Uterus (tissue), 4 donors: ENCODE measurements around the gene MTX1. TPM values are rescaled to one million over a fixed set of nuclear protein-coding genes. Genes with fewer than 3 reads are reported as not detected.
"Not testable (repeated sequence)": the region's sequence is repeated elsewhere in the genome, so short reads cannot be mapped to it uniquely, and the experiment has no call there.

Experiments
- DNase-seq, 2 donors: peaks; one replicate each; pipeline ENCODE4 v3.0.0-alpha.2; 2019 to 2020
- H3K27ac ChIP-seq, 2 donors: fragments of 200-600 bp; sonication (generic); 1 replicate in 1 of 2; 2 replicates in 1 of 2; pipeline ENCODE4 v1.5.1; 2016 to 2018
- H3K27me3 ChIP-seq, 2 donors: fragments of 200-600 bp; sonication (generic); one replicate each; pipeline ENCODE4 v1.5.1; 2018 to 2019; ENCODE audit warnings: control low read depth in 1 of 2
- H3K36me3 ChIP-seq, 2 donors: fragments of 200-600 bp; sonication (generic); one replicate each; pipeline ENCODE4 v1.5.1; 2019; ENCODE audit warnings: control low read depth in 1 of 2
- H3K4me1 ChIP-seq, 2 donors: fragments of 200-600 bp; sonication (generic); one replicate each; pipeline ENCODE4 v1.5.1; 2018 to 2019; ENCODE audit warnings: control low read depth in 1 of 2
- H3K4me3 ChIP-seq, 2 donors: fragments of 200-600 bp; sonication (generic); 1 replicate in 1 of 2; 2 replicates in 1 of 2; pipeline ENCODE4 v1.5.1; 2018 to 2019; ENCODE audit warnings: mild to moderate bottlenecking in 1 of 2
- H3K9me3 ChIP-seq, 2 donors: fragments of 200-600 bp; sonication (generic); one replicate each; pipeline ENCODE4 v1.5.1; 2019; ENCODE audit warnings: control low read depth in 1 of 2
- POLR2A ChIP-seq, 2 donors: fragments of 450-650 bp; IDR thresholded peaks; one replicate each; pipeline ENCODE4 v1.6.1; 2016; ENCODE audit warnings: antibody characterized with exemption in 2 of 2, mild to moderate bottlenecking in 1 of 2, moderate library complexity in 1 of 2
- intact Hi-C: fragments of 100-400 bp; cut with DNase I; formaldehyde crosslinking; loops from one replicate; pipeline ENCODE4 v1.15.1; 2023; ENCODE audit warnings: low total_unique reads
- total RNA-seq, 4 donors: library from RNA; depleted of rRNA in 3 of 4; stranded (reverse); fragments of >200 nt in 3 of 4; gene quantifications; one replicate each; pipeline versions ENCODE4 v1.1.0 to v1.2.4, GENCODE V29; 2014 to 2023
- TF ChIP-seq, protein P1 (sequence below), 4 experiments: fragments of 200-600 bp in 2 of 4; fragments of 450-650 bp in 2 of 4; sonication (generic) in 2 of 4; IDR thresholded peaks; one replicate each; pipeline ENCODE4 v1.5.1; 2016 to 2019; ENCODE audit warnings: antibody characterized with exemption in 4 of 4, mild to moderate bottlenecking in 2 of 4, moderate library complexity in 1 of 4
- donor health status: DM: yes; HTN: yes; CAD: no.

The MTX1 gene
- total RNA-seq, 4 donors from 2014 or later: 9.7 to 62.4 (median 26.0) TPM

GRCh38 chr1:155192346-155193274, 15.9 kb upstream of the MTX1 start:
- Histone ChIP-seq H3K27me3 (no peaks in the 10 kb centered on the region), H3K27ac (peak overlapping the region; percentile 85 to 94), H3K36me3 (no peaks in the 10 kb centered on the region), H3K4me1 (no peaks in the 10 kb centered on the region), H3K9me3 (no peaks in the 10 kb centered on the region), H3K4me3 (peak overlapping the region; percentile 46 to 55)
- intact Hi-C loops: no loop called here
- peak in 1 of 2 donors; percentile 44 for DNase-seq
- TF ChIP-seq, protein P1, sequence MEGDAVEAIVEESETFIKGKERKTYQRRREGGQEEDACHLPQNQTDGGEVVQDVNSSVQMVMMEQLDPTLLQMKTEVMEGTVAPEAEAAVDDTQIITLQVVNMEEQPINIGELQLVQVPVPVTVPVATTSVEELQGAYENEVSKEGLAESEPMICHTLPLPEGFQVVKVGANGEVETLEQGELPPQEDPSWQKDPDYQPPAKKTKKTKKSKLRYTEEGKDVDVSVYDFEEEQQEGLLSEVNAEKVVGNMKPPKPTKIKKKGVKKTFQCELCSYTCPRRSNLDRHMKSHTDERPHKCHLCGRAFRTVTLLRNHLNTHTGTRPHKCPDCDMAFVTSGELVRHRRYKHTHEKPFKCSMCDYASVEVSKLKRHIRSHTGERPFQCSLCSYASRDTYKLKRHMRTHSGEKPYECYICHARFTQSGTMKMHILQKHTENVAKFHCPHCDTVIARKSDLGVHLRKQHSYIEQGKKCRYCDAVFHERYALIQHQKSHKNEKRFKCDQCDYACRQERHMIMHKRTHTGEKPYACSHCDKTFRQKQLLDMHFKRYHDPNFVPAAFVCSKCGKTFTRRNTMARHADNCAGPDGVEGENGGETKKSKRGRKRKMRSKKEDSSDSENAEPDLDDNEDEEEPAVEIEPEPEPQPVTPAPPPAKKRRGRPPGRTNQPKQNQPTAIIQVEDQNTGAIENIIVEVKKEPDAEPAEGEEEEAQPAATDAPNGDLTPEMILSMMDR (IDR thresholded peaks at IDR 0.05): no peak
- TF ChIP-seq POLR2A (IDR thresholded peaks at IDR 0.05): peak in 1 of 2 donors; percentile 10

- Histone ChIP-seq H3K4me1 (no peaks in the 10 kb centered on the region), H3K27me3 (no peaks in the 10 kb centered on the region), H3K27ac (peak overlapping the region; percentile 85 to 94), H3K4me3 (peak overlapping the region; percentile 46 to 55), H3K36me3 (no peaks in the 10 kb centered on the region), H3K9me3 (no peaks in the 10 kb centered on the region)
- intact Hi-C loops: no loop called here
- peak; percentile 90 to 96 for DNase-seq
- TF ChIP-seq, protein P1 (IDR thresholded peaks at IDR 0.05): peak; percentile 96 to 99 (median 99)
- peak; percentile 58 to 78 for TF ChIP-seq POLR2A (IDR thresholded peaks at IDR 0.05)
Measured at GRCh38 chr1:155193275-155193990, 15.1 kb upstream of the MTX1 start.

GRCh38 chr1:155193991-155194240, 14.6 kb upstream of the MTX1 start:
- intact Hi-C loops, DNase-seq, H3K4me1 ChIP-seq, H3K27me3 ChIP-seq, H3K9me3 ChIP-seq, H3K36me3 ChIP-seq: not testable (repeated sequence)
- peak overlapping the region; percentile 46 to 55 for H3K4me3 ChIP-seq
- H3K27ac ChIP-seq: peak overlapping the region; percentile 85 to 94

- H3K27me3 ChIP-seq: no peaks in the 10 kb centered on the region
- H3K36me3 ChIP-seq: no peaks in the 10 kb centered on the region
- H3K4me3 ChIP-seq: peak overlapping the region; percentile 46 to 55
- no peak for TF ChIP-seq POLR2A (IDR thresholded peaks at IDR 0.05)
- TF ChIP-seq, protein P1 (IDR thresholded peaks at IDR 0.05): no peak
- DNase-seq: peak in 1 of 2 donors; percentile 55
- H3K27ac ChIP-seq: peak overlapping the region; percentile 85 to 94
- H3K9me3 ChIP-seq: no peaks in the 10 kb centered on the region
- no peaks in the 10 kb centered on the region for H3K4me1 ChIP-seq
- intact Hi-C loops: no loop called here
Measured at GRCh38 chr1:155195201-155196102, 13.0 kb upstream of the MTX1 start.

DNA sequence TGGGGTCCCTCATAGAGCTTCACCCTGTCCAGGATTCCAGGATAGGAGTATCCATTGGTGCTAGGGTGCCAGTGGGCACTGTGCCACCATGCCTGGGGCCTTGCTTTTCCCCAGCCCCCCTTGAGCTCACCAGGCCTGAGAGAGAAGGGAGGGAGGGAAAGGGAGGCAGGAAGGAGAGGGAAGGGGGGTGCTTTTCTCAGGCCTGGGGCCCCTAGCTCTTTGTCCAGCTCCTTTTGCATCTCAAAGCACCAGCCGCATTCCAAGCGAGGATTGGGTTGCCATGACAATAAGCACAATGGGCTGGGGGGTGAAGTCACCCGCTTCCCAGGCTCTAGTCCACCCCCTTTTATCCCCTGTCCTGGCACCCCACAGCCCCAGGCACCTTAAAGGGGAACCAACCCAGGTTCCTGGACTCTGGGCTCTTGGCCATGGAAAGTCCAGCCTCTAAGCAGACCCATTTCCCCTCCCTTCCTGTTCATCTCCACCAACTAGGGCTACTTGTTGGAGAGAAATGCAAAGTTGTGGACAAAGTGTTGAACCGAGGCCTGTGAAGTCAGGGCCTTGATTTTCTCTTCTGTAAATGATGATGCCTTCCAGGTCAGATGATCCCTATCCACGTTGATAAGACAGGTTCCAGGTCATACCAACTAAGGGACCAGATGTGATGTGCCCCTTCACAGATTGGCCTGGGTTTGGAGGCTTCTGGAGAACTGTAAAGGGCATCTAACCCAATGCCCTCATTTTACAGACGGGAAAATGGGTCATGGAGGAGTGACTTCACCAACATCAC, 12.2 kb upstream of the MTX1 start:
- H3K9me3 ChIP-seq: no peaks in the 10 kb centered on the region
- no peak for DNase-seq
- TF ChIP-seq, protein P1 (IDR thresholded peaks at IDR 0.05): no peak
- no peak for TF ChIP-seq POLR2A (IDR thresholded peaks at IDR 0.05)
- H3K4me1 ChIP-seq: no peaks in the 10 kb centered on the region
- no peak overlapping the region for H3K4me3 ChIP-seq
- no peaks in the 10 kb centered on the region for H3K27me3 ChIP-seq
- intact Hi-C loops: no loop called here
- peak overlapping the region in 1 of 2 donors; percentile 94 for H3K27ac ChIP-seq
- no peaks in the 10 kb centered on the region for H3K36me3 ChIP-seq
